GM21526 (cell line): ENCODE measurements around the gene OXSR1.
"Not testable (repeated sequence)": the region's sequence is repeated elsewhere in the genome, so short reads cannot be mapped to it uniquely, and the experiment has no call there.

ENCODE experiments used
- ATAC-seq: cut with Tn5 transposase; IDR thresholded peaks from one replicate; pipeline ENCODE4 v1.9.1; 2021; ENCODE audit warnings: moderate library complexity; ENCODE audit not compliant: unreplicated experiment, low FRiP score

OXSR1 gene

GRCh38 chr3:38297053-38297452 is 131.7 kb downstream of the OXSR1 start:
- not testable (repeated sequence) for ATAC-seq

GRCh38 chr3:38297537-38297936 is 132.2 kb downstream of the OXSR1 start:
- ATAC-seq, result no peak

GRCh38 chr3:38297947-38298711 is 132.8 kb downstream of the OXSR1 start:
- no peak for ATAC-seq
